LNCaP clone FGC (cell line): Measurements from ENCODE around the gene OSBPL6.
"Not testable (repeated sequence)": the region's sequence is repeated elsewhere in the genome, so short reads cannot be mapped to it uniquely, and the experiment has no call there.

Source experiments
- DNase-seq: peaks from one replicate; pipeline ENCODE4 v3.0.0-alpha.2; 2011; ENCODE audit warnings: low read depth
- H3K4me3 ChIP-seq: 2 replicates; pipeline ENCODE4 v1.5.1; 2011; ENCODE audit warnings: mild to moderate bottlenecking, low read depth, low read length, control low read depth
- CTCF ChIP-seq: IDR thresholded peaks from 2 replicates; pipeline ENCODE4 v1.5.1; 2012; ENCODE audit warnings: mild to moderate bottlenecking; ENCODE audit not compliant: control insufficient read depth, insufficient read depth; ENCODE audit errors: extremely low read depth

Gene OSBPL6

GRCh38 chr2:178193823-178194599 is at the start of gene OSBPL6:
OSBPL6 (plus strand) TSS chr2:178194512; CDS start chr2:178306185, 111,673 bp downstream.
- DNase-seq: no peak
- H3K4me3 ChIP-seq: peak within 1 kb of the TSS; percentile 64
- peak; percentile 31; the same call in 1 of the 2 replicates for TF ChIP-seq CTCF

GRCh38 chr2:178152033-178152432 is 42.3 kb upstream of the OSBPL6 start:
- TF ChIP-seq CTCF: no peak
- no peak overlapping the region for H3K4me3 ChIP-seq

GRCh38 chr2:178152542-178152941 is 41.8 kb upstream of the OSBPL6 start:
- no peak overlapping the region for H3K4me3 ChIP-seq
- no peak for DNase-seq
- no peak for TF ChIP-seq CTCF

More at GRCh38 chr2:178152033-178152432, 42.3 kb upstream of the OSBPL6 start:
- peak; percentile 36 for DNase-seq

- DNase-seq: peak; percentile 46
- no peak overlapping the region for H3K4me3 ChIP-seq
- TF ChIP-seq CTCF: no peak
These were observed 41.3 kb upstream of the OSBPL6 start for GRCh38 chr2:178152977-178153376.

- H3K4me3 ChIP-seq: not testable (repeated sequence)
These were observed 40.4 kb upstream of the OSBPL6 start for GRCh38 chr2:178153878-178154277.

GRCh38 chr2:178155524-178155923 is 38.8 kb upstream of the OSBPL6 start:
- no peak overlapping the region for H3K4me3 ChIP-seq
- DNase-seq: no peak
- TF ChIP-seq CTCF: no peak

More at GRCh38 chr2:178153878-178154277, 40.4 kb upstream of the OSBPL6 start:
- not testable (repeated sequence) for DNase-seq

- no peak for DNase-seq
- no peak for TF ChIP-seq CTCF
- no peak overlapping the region for H3K4me3 ChIP-seq
These were observed 36.7 kb upstream of the OSBPL6 start for GRCh38 chr2:178157574-178157973.
